ENCODE measurements around the gene WBP2. TPM values are rescaled to one million over a fixed set of nuclear protein-coding genes. Genes with fewer than 3 reads are reported as not detected.
"Not testable (repeated sequence)": the region's sequence is repeated elsewhere in the genome, so short reads cannot be mapped to it uniquely, and the experiment has no call there.

The WBP2 gene
- total RNA-seq, 1 donor from 2014 or later, result 17.9 TPM

GRCh38 chr17:75875940-75876189 is 20.7 kb upstream of the WBP2 start:
- TF ChIP-seq CTCF (IDR thresholded peaks at IDR 0.05; ENCODE audit: insufficient read depth, low read length, severe bottlenecking), result no peak
- FAIRE-seq, result no peak

GRCh38 chr17:75875182-75875939 is 20.2 kb upstream of the WBP2 start:
- H3K4me3 ChIP-seq (ENCODE audit: low read depth, low read length), result no peak overlapping the region
- peaks cover 1% of the 10 kb centered on the region for H3K36me3 ChIP-seq (ENCODE audit: control insufficient read depth, insufficient read depth, low read length)
- DNase-seq (ENCODE audit: low read depth) (no peak), FAIRE-seq (no peak)
- H3K27me3 ChIP-seq (ENCODE audit: control insufficient read depth, insufficient read depth, low read length), result no peaks in the 10 kb centered on the region
- TF ChIP-seq CTCF (IDR thresholded peaks at IDR 0.05; ENCODE audit: insufficient read depth, low read length, severe bottlenecking), result no peak

More at GRCh38 chr17:75875940-75876189, 20.7 kb upstream of the WBP2 start:
- peaks cover 1% of the 10 kb centered on the region for H3K36me3 ChIP-seq (ENCODE audit: control insufficient read depth, insufficient read depth, low read length)
- H3K27me3 ChIP-seq (ENCODE audit: control insufficient read depth, insufficient read depth, low read length), result no peaks in the 10 kb centered on the region
- no peak for DNase-seq (ENCODE audit: low read depth)
- no peak overlapping the region for H3K4me3 ChIP-seq (ENCODE audit: low read depth, low read length)

GRCh38 chr17:75874323-75875181 is 19.4 kb upstream of the WBP2 start:
- H3K36me3 ChIP-seq (ENCODE audit: control insufficient read depth, insufficient read depth, low read length), result peaks cover 1% of the 10 kb centered on the region
- no peak for DNase-seq (ENCODE audit: low read depth)
- no peak for TF ChIP-seq CTCF (IDR thresholded peaks at IDR 0.05; ENCODE audit: insufficient read depth, low read length, severe bottlenecking)
- H3K4me3 ChIP-seq (ENCODE audit: low read depth, low read length), result no peak overlapping the region
- no peak for FAIRE-seq
- no peaks in the 10 kb centered on the region for H3K27me3 ChIP-seq (ENCODE audit: control insufficient read depth, insufficient read depth, low read length)

GRCh38 chr17:75873587-75874322 is 18.6 kb upstream of the WBP2 start:
- TF ChIP-seq CTCF (IDR thresholded peaks at IDR 0.05; ENCODE audit: insufficient read depth, low read length, severe bottlenecking), result no peak
- Histone ChIP-seq H3K27me3 (ENCODE audit: control insufficient read depth, insufficient read depth, low read length) (no peaks in the 10 kb centered on the region), H3K36me3 (ENCODE audit: control insufficient read depth, insufficient read depth, low read length) (peaks cover 1% of the 10 kb centered on the region), H3K4me3 (ENCODE audit: low read depth, low read length) (no peak overlapping the region)
- FAIRE-seq (no peak), DNase-seq (ENCODE audit: low read depth) (no peak)

- Histone ChIP-seq H3K27me3 (ENCODE audit: control insufficient read depth, insufficient read depth, low read length) (no peaks in the 10 kb centered on the region), H3K36me3 (ENCODE audit: control insufficient read depth, insufficient read depth, low read length) (peaks cover 1% of the 10 kb centered on the region), H3K4me3 (ENCODE audit: low read depth, low read length) (no peak overlapping the region)
- DNase-seq (ENCODE audit: low read depth), result peak; percentile 81
- TF ChIP-seq CTCF (IDR thresholded peaks at IDR 0.05; ENCODE audit: insufficient read depth, low read length, severe bottlenecking), result no peak
- no peak for FAIRE-seq
Measured at GRCh38 chr17:75872434-75873351, 17.6 kb upstream of the WBP2 start.

GRCh38 chr17:75870228-75870627 is 15.1 kb upstream of the WBP2 start:
- not testable (repeated sequence) for H3K27me3 ChIP-seq (ENCODE audit: control insufficient read depth, insufficient read depth, low read length); H3K36me3 ChIP-seq (ENCODE audit: control insufficient read depth, insufficient read depth, low read length); H3K4me3 ChIP-seq (ENCODE audit: low read depth, low read length); FAIRE-seq; DNase-seq (ENCODE audit: low read depth)

Measured in bronchial epithelial cell (primary cell).